Colonic mucosa (tissue), 4 donors: ENCODE results near the gene GPR141. TPM values are rescaled to one million over a fixed set of nuclear protein-coding genes. Genes with fewer than 3 reads are reported as not detected.

Source experiments
- DNase-seq: peaks from one replicate; pipeline ENCODE4 v3.0.0-alpha.2; 2020
- H3K27ac ChIP-seq: fragments of 200-600 bp; one replicate; pipeline ENCODE4 v1.8.0; 2021
- H3K27me3 ChIP-seq: fragments of 200-600 bp; one replicate; pipeline ENCODE4 v1.8.0; 2021
- H3K36me3 ChIP-seq: fragments of 200-600 bp; one replicate; pipeline ENCODE4 v1.8.0; 2021
- H3K4me1 ChIP-seq: fragments of 200-600 bp; one replicate; pipeline ENCODE4 v1.8.0; 2021; ENCODE audit warnings: mild to moderate bottlenecking
- H3K4me3 ChIP-seq: fragments of 200-600 bp; one replicate; pipeline ENCODE4 v1.8.0; 2021
- H3K9ac ChIP-seq, 2 donors: one replicate each; pipeline ENCODE4 v1.7.0; 2013; ENCODE audit warnings: control low read depth in 2 of 2, low read depth in 2 of 2, low read length in 2 of 2
- H3K9me3 ChIP-seq: fragments of 200-600 bp; one replicate; pipeline ENCODE4 v1.8.0; 2021
- CTCF ChIP-seq: fragments of 200-600 bp; IDR thresholded peaks from one replicate; pipeline ENCODE4 v1.8.0; 2022; ENCODE audit warnings: antibody characterized with exemption, mild to moderate bottlenecking
- intact Hi-C: fragments of 100-400 bp; cut with DNase I; formaldehyde crosslinking; loops from one replicate; pipeline ENCODE4 v1.14.1; 2022
- total RNA-seq, 2 donors: library from RNA; stranded (reverse); fragmentation: NEBNext Ultra II Directional in 1 of 2; extraction: Animal tissue kit (Norgen Biotek cat#: 25700) in 1 of 2; gene quantifications; one replicate each; pipeline ENCODE4 v1.2.1, GENCODE V29; 2021
- donor health status: healthy.
- donor health status: DM: no; HTN: no; CAD: no.
- donor health status: DM: no; HTN: no; CAD: no.

GPR141 gene
- total RNA-seq, 2 donors from 2014 or later, result 0.40 to 0.58 TPM

GRCh38 chr7:37672926-37673325 is 10.6 kb upstream of the GPR141 start:
- no peaks in the 10 kb centered on the region for H3K4me1 ChIP-seq
- no peak for DNase-seq
- no peak for TF ChIP-seq CTCF
- H3K27ac ChIP-seq, result no peak overlapping the region
- no peak overlapping the region for H3K9ac ChIP-seq
- no peak overlapping the region for H3K4me3 ChIP-seq
- no peaks in the 10 kb centered on the region for H3K27me3 ChIP-seq
- H3K36me3 ChIP-seq, result no peaks in the 10 kb centered on the region
- no peaks in the 10 kb centered on the region for H3K9me3 ChIP-seq
- intact Hi-C loops, result no loop called here

- no peaks in the 10 kb centered on the region for H3K4me1 ChIP-seq
- no peak for DNase-seq
- TF ChIP-seq CTCF, result no peak
- H3K27ac ChIP-seq, result no peak overlapping the region
- H3K4me3 ChIP-seq, result no peak overlapping the region
- H3K9ac ChIP-seq, result no peak overlapping the region
- H3K9me3 ChIP-seq, result no peaks in the 10 kb centered on the region
- no peaks in the 10 kb centered on the region for H3K27me3 ChIP-seq
- no peaks in the 10 kb centered on the region for H3K36me3 ChIP-seq
- intact Hi-C loops, result no loop called here
Measured at GRCh38 chr7:37673523-37673922, 10.0 kb upstream of the GPR141 start.

GRCh38 chr7:37674531-37674930 is 9.0 kb upstream of the GPR141 start:
- DNase-seq, result no peak
- no peak for TF ChIP-seq CTCF
- no peak overlapping the region for H3K4me3 ChIP-seq
- intact Hi-C loops, result no loop called here
- H3K27ac ChIP-seq, result no peak overlapping the region
- H3K9ac ChIP-seq, result no peak overlapping the region
- H3K9me3 ChIP-seq, result no peaks in the 10 kb centered on the region
- H3K36me3 ChIP-seq, result no peaks in the 10 kb centered on the region
- H3K27me3 ChIP-seq, result no peaks in the 10 kb centered on the region
- H3K4me1 ChIP-seq, result no peaks in the 10 kb centered on the region

- no peaks in the 10 kb centered on the region for H3K4me1 ChIP-seq
- intact Hi-C loops, result no loop called here
Measured at GRCh38 chr7:37675749-37676148, 7.8 kb upstream of the GPR141 start.

GRCh38 chr7:37684927-37685326 is 1.4 kb downstream of the GPR141 start:
- no peak for TF ChIP-seq CTCF

More at GRCh38 chr7:37675749-37676148, 7.8 kb upstream of the GPR141 start:
- TF ChIP-seq CTCF, result no peak
- Histone ChIP-seq H3K9ac (no peak overlapping the region), H3K4me3 (no peak overlapping the region), H3K27ac (no peak overlapping the region), H3K27me3 (no peaks in the 10 kb centered on the region), H3K36me3 (no peaks in the 10 kb centered on the region), H3K9me3 (no peaks in the 10 kb centered on the region)
- DNase-seq, result no peak

More at GRCh38 chr7:37684927-37685326, 1.4 kb downstream of the GPR141 start:
- intact Hi-C loops, result no loop called here
- no peak overlapping the region for H3K9ac ChIP-seq
- H3K27me3 ChIP-seq, result no peaks in the 10 kb centered on the region
- H3K4me1 ChIP-seq, result no peaks in the 10 kb centered on the region
- no peak for DNase-seq
- H3K4me3 ChIP-seq, result no peak overlapping the region
- no peak overlapping the region for H3K27ac ChIP-seq
- no peaks in the 10 kb centered on the region for H3K36me3 ChIP-seq
- no peaks in the 10 kb centered on the region for H3K9me3 ChIP-seq
